Right cardiac atrium (tissue), 5 donors: ENCODE data around the gene GPR152. TPM values are rescaled to one million over a fixed set of nuclear protein-coding genes. Genes with fewer than 3 reads are reported as not detected.
A peak's percentile ranks its signal among the peaks of the same experiment; 100 is the strongest.

Experiments used
- ATAC-seq, 2 donors: fragments of 200-7000 bp; cut with Tn5 transposase; one replicate each; pipeline versions ENCODE4 v1.8.0 to v1.9.1; 2020; ENCODE audit warnings: moderate library complexity in 2 of 2, mild to moderate bottlenecking in 1 of 2
- DNase-seq, 3 donors: peaks; one replicate each; pipeline ENCODE4 v3.0.0-alpha.2; 2020
- H3K27ac ChIP-seq: one replicate; pipeline ENCODE4 v1.5.1; 2013; ENCODE audit warnings: mild to moderate bottlenecking, low read length, control low read depth, moderate library complexity
- H3K27me3 ChIP-seq: one replicate; pipeline ENCODE4 v1.6.1; 2013; ENCODE audit not compliant: control insufficient read depth, insufficient read depth
- H3K4me1 ChIP-seq: one replicate; pipeline ENCODE4 v1.6.1; 2013; ENCODE audit warnings: low read length; ENCODE audit not compliant: control insufficient read depth, insufficient read depth
- H3K4me3 ChIP-seq: one replicate; pipeline ENCODE4 v1.5.1; 2013; ENCODE audit warnings: low read length, control low read depth
- H3K9me3 ChIP-seq: one replicate; pipeline ENCODE4 v1.6.1; 2013; ENCODE audit warnings: low read length; ENCODE audit not compliant: control insufficient read depth
- WGBS: extraction: QIAGEN DNeasy Blood & Tissue Kit; methylation state at CpG from one replicate; pipeline ENCODE4 v1.1.7; 2013; 5-methylcytosine and 5-hydroxymethylcytosine counted together
- intact Hi-C, 4 donors: fragments of 100-400 bp; cut with DNase I; formaldehyde crosslinking; loops; one replicate each; pipeline versions ENCODE4 v1.11.0 to v1.14.0; 2022 to 2023
- long read RNA-seq, 4 donors: library from polyadenylated mRNA; unstranded; transcript quantifications; one replicate each; pipeline ENCODE4 v2.0.0, GENCODE V29; 2020 to 2021
- polyA plus RNA-seq: library from polyadenylated mRNA; stranded (reverse); fragments of 200-250 nt; gene quantifications from one replicate; pipeline ENCODE4 v1.2.3, GENCODE V29; 2013
- total RNA-seq, 4 donors: library from RNA; stranded (reverse); fragmentation: NEBNext Ultra II Directional; extraction: Animal tissue kit (Norgen Biotek cat#: 25700); gene quantifications; one replicate each; pipeline ENCODE4 v1.2.1, GENCODE V29; 2021
- donor health status: healthy with polysubstance abuse.
- donor health status: DM: no; HTN: yes; CAD: no.
- donor health status: DM: no; HTN: no; CAD: no.
- donor health status: DM: no; HTN: yes; CAD: no; lungs with severe emphysema.
- donor health status: DM: yes; HTN: yes; CAD: no.

The GPR152 gene, protein sequence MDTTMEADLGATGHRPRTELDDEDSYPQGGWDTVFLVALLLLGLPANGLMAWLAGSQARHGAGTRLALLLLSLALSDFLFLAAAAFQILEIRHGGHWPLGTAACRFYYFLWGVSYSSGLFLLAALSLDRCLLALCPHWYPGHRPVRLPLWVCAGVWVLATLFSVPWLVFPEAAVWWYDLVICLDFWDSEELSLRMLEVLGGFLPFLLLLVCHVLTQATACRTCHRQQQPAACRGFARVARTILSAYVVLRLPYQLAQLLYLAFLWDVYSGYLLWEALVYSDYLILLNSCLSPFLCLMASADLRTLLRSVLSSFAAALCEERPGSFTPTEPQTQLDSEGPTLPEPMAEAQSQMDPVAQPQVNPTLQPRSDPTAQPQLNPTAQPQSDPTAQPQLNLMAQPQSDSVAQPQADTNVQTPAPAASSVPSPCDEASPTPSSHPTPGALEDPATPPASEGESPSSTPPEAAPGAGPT
- not detected for total RNA-seq
- not detected for polyA plus RNA-seq
- long read RNA-seq, donor 1: 0 reads
- long read RNA-seq, donor 2: 0 reads
- long read RNA-seq, donor 3: 0 reads
- long read RNA-seq, donor 4: 0 reads

DNA sequence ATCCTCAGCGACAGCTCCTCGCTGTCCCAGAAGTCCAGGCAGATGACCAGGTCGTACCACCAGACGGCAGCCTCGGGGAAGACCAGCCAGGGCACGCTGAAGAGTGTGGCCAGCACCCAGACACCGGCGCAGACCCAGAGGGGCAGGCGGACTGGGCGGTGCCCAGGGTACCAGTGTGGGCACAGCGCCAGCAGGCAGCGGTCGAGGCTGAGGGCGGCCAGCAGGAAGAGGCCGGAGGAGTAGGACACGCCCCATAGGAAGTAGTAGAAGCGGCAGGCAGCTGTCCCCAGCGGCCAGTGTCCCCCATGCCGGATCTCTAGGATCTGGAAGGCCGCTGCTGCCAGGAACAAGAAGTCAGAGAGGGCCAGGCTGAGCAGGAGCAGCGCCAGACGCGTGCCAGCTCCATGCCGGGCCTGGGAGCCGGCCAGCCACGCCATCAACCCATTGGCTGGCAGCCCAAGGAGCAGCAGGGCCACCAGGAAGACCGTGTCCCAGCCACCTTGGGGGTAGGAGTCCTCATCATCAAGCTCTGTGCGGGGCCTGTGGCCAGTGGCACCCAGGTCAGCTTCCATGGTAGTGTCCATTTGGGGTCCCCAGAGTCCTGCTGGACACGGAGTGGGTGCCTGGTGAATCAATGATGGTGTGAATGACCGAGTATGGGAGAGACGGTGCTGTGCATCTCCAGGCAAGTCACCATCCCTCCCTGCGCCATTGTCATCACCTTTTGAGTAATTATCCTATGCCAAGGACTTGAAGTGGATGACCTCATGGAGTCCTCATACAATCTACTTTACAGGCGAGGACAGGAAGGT lies at the start of gene GPR152:
Gene GPR152, minus strand, starts transcription at position 589 of the 812 bp plus-strand sequence. Its CDS starts 5 bp downstream, at position 584.
- Histone ChIP-seq H3K27ac (no peak within 1 kb of the TSS), H3K27me3 (no peaks in the 10 kb centered on the region), H3K4me1 (no peaks in the 10 kb centered on the region), H3K9me3 (no peaks in the 10 kb centered on the region), H3K4me3 (no peak within 1 kb of the TSS)
- DNase-seq (peak; percentile 56 to 83 (median 83)), ATAC-seq (peak; percentile 61 to 62)
- 66% methylated on average over 33 of the region's 33 CpGs for WGBS
- intact Hi-C loops: no loop called here

DNA sequence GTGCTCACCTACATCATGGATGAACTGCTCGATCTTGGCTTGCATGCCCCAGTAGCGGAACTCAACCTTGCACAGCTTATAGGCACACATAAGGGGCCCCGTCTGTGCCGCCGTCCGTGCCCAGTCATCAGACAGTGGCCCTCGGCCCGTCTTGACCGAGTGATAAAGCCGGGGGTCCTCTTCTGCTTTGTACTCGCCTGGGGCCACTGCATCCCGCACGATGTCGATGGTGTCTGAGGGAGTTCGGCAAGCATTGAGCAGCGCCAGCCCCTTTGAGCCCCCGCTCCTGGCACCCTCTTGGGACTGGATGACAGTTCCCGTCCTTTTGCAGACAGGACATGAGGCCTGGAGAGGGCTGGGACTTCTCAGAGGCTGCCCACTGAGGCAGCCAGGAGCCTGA lies 49.3 kb upstream of the GPR152 start:
- ATAC-seq: no peak
- WGBS: 96% methylated on average over 18 of the region's 18 CpGs
- peaks cover 5% of the 10 kb centered on the region for H3K4me1 ChIP-seq
- no peak overlapping the region for H3K27ac ChIP-seq
- DNase-seq: no peak
- H3K9me3 ChIP-seq: no peaks in the 10 kb centered on the region
- H3K27me3 ChIP-seq: no peaks in the 10 kb centered on the region
- no peak overlapping the region for H3K4me3 ChIP-seq
- intact Hi-C loops: loop anchor here in 2 of 4 donors (10.0 kb wide), 2 partner anchors 97 to 107 kb away; partner anchors contain the start of genes PPP1CA (in 1 of the 2), RAD9A (in 1 of the 2) and TBC1D10C (in 1 of the 2)

DNA sequence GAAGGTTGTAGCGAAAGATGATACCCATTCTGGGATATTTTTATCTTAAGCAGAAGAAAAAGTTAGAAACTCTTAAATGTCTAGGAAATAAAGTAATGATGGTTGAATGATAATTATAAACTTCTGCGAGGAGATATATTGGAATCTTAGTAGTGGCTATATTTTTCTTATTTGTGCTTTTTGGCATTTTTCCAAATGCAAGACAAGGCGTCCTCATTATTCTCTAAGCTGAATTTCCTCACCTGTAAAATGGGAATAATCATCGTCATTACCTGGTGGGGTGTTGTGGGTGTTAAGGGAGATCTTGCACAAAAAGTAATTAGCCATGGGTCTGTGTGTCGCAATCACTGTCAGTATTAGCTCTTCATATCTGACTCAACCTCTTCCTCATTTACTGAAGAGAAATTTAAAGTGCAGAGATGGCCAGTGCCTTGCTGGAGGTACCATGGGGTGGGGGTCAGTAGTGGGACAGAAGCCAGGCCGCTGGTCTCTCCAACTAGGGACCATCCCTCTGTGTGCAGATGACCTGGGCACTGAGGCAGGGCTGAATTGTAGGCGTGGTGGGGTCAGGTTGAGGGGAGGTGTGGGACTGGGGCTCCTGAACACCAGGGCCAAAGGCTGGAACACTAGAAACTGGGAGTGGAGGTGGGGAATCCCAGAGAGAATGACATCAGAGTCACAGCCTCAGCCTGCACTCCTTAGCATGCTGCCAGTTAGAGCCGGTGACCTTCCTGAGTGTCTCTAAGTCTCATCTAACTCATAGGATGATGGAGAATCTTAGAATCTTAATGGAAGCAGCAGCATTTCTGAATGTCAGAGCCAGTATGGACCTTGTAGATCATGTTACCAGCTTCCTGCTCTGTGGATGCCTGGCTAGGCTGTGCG lies 48.5 kb upstream of the GPR152 start:
- Histone ChIP-seq H3K27ac (no peak overlapping the region), H3K4me1 (peaks cover 5% of the 10 kb centered on the region), H3K4me3 (no peak overlapping the region), H3K27me3 (no peaks in the 10 kb centered on the region), H3K9me3 (no peaks in the 10 kb centered on the region)
- no peak for ATAC-seq
- intact Hi-C loops: loop anchor here in 2 of 4 donors (10.0 kb wide), 2 partner anchors 96 to 106 kb away; partner anchors contain the start of genes PPP1CA (in 1 of the 2), RAD9A (in 1 of the 2) and TBC1D10C (in 1 of the 2)
- 93% methylated on average over 9 of the region's 9 CpGs for WGBS
- DNase-seq: peak in 1 of 3 donors; percentile 39

GRCh38 chr11:67500484-67500821 lies 47.9 kb upstream of the GPR152 start:
- ATAC-seq (no peak), DNase-seq (no peak)
- peaks cover 2% of the 10 kb centered on the region for H3K4me1 ChIP-seq
- no peak overlapping the region for H3K4me3 ChIP-seq
- WGBS: 94% methylated on average over 1 of the region's 1 CpG
- H3K27me3 ChIP-seq: no peaks in the 10 kb centered on the region
- H3K9me3 ChIP-seq: no peaks in the 10 kb centered on the region
- no peak overlapping the region for H3K27ac ChIP-seq
- intact Hi-C loops: loop anchor here in 2 of 4 donors (10.0 kb wide), 2 partner anchors 96 to 106 kb away; partner anchors contain the start of genes PPP1CA (in 1 of the 2), RAD9A (in 1 of the 2) and TBC1D10C (in 1 of the 2)

DNA sequence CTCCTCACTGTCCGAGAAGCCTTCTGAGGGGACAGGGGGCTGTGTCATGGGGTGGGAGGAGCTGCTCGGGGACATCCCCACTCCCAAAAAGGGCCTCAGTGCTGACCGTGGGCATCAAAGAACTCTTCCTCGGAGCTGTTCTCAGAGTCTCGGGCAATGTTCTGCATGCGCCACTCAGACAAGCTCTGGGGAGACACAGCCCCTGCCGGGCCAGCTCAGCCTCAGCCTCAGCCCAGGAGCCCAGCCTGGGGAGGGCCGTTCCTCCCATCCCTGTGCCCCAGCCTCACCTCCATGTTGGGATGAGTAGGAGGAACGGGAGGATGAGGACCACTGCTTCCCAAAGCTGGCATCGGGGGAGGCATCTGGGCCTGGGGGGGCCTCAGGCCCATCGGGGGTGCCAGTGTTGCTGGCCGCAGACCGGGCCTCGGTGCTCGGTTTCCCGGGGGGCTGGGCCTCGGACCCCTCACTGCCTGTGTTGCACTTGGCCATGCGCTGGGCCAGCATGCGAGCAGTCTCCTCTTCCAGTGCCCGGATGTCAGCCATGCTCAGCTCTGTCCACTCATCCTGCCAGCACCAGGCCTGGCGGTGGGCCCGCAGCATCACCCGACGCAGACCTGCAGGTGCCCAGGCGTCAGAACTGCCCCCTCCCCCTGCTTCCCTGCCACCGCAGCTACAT lies 47.4 kb upstream of the GPR152 start:
- peak in 1 of 3 donors; percentile 57 for DNase-seq
- no peaks in the 10 kb centered on the region for H3K9me3 ChIP-seq
- no peak for ATAC-seq
- no peaks in the 10 kb centered on the region for H3K4me1 ChIP-seq
- H3K4me3 ChIP-seq: no peak overlapping the region
- whole genome bisulfite sequencing: 94% methylated on average over 26 of the region's 26 CpGs
- no peaks in the 10 kb centered on the region for H3K27me3 ChIP-seq
- no peak overlapping the region for H3K27ac ChIP-seq
- intact Hi-C loops: loop anchor here in 2 of 4 donors (10.0 kb wide), 2 partner anchors 95 to 105 kb away; partner anchors contain the start of genes PPP1CA (in 1 of the 2), RAD9A (in 1 of the 2) and TBC1D10C (in 1 of the 2)

GRCh38 chr11:67498544-67498972 lies 46.0 kb upstream of the GPR152 start:
- peak; percentile 21 to 31 for ATAC-seq
- H3K9me3 ChIP-seq: no peaks in the 10 kb centered on the region
- H3K27ac ChIP-seq: no peak overlapping the region
- DNase-seq: peak in 2 of 3 donors; percentile 81 to 84
- H3K4me3 ChIP-seq: no peak overlapping the region
- no peaks in the 10 kb centered on the region for H3K4me1 ChIP-seq
- WGBS: 75% methylated on average over 21 of the region's 21 CpGs
- intact Hi-C loops: no loop called here
- H3K27me3 ChIP-seq: no peaks in the 10 kb centered on the region

DNA sequence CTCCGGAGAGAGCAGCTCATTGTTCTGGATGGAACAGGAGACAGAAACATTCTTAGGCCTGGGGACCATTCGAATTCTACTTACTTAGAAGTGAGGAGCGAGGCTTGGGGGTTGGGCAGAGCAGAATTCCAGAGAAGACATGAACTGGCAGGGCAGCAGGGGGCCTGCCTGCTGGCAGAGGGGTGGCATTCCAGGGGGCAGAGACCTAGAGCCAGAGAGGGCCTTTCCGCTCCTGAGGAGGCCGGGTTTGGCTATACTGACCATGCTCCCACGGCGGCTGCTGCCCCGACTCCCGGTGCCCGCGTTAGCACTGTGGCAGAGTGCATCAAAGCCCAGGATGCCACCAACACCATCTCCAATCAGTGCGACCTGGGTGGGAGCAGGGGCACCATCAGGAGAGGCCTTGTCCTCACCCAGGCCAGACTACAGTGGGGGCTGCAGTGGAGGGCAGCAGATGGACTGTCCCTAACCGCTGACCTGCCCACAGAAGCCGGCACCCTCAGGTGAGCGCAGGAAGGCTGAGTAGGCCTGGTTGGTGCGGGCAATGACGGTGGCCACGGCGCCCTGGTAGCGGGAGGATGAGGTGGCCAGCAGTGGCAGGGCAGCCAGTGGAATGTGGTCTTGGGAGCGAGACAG lies 45.2 kb upstream of the GPR152 start:
- DNase-seq (peak in 1 of 3 donors; percentile 46), ATAC-seq (no peak)
- no peak overlapping the region for H3K4me3 ChIP-seq
- no peaks in the 10 kb centered on the region for H3K4me1 ChIP-seq
- intact Hi-C loops: no loop called here
- no peak overlapping the region for H3K27ac ChIP-seq
- WGBS: 93% methylated on average over 21 of the region's 21 CpGs
- no peaks in the 10 kb centered on the region for H3K9me3 ChIP-seq
- H3K27me3 ChIP-seq: no peaks in the 10 kb centered on the region

DNA sequence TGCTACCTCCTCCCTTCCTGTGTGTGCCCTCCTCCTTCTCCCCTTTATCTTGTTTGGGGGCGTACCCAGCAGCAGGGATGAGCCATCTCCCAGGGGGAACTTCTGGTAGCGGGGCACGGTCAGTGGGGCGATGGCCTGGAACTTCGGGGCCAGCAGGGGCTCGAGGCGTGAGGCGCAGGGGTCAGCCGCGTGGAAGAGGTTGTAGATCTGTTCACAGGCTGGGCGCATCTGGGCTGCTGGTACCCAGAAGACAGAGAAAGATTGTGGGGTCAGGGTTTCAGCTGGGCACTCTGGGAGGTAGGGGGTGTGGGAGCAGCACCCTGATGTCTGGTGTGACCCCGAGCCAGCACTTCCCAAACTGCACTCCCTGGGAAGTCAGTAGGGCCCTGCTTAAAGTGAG lies 43.6 kb upstream of the GPR152 start:
- ATAC-seq (no peak), DNase-seq (peak in 1 of 3 donors; percentile 56)
- intact Hi-C loops: no loop called here
- no peak overlapping the region for H3K27ac ChIP-seq
- H3K4me1 ChIP-seq: no peaks in the 10 kb centered on the region
- WGBS: 90% methylated on average over 12 of the region's 12 CpGs
- no peak overlapping the region for H3K4me3 ChIP-seq
- H3K27me3 ChIP-seq: no peaks in the 10 kb centered on the region
- H3K9me3 ChIP-seq: no peaks in the 10 kb centered on the region

DNA sequence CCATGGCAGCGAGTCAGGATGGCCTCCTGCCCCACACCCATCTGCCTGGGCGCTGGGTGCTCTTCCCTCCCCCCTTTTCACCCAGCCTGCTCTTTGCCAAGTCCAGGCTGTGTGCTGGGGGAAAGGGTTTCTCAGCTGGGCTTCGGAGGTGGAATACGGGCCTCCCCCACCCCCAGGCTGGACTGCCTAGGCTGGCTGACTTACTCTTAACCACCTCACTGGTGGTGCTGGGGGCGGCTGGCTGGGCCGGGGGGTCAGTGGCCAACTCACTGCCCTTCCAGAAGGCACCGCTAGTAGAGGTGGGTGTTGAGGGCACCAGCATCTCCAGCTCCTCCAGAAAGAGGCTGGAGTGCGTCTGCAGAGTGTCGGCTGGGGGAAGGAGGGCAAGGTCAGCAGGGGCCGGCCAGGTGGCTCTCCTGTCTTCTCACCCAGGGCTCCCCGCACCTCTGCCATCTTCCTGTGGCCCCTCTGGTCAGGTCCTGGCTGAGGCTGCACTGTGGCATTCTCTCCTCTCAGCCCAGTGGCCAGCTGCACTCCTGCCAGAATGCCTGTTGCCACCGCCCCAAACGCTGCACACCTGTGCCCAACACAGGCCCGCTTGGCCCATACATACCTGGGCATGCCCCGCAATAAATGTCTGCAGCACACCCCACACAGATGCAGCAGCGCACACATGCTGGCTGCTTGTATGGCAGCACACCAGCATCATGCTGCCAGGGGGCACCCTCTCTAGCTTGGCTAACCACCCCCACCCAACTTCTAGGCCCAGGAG lies 42.9 kb upstream of the GPR152 start:
- ATAC-seq (no peak), DNase-seq (no peak)
- no peak overlapping the region for H3K27ac ChIP-seq
- H3K4me3 ChIP-seq: no peak overlapping the region
- intact Hi-C loops: no loop called here
- no peaks in the 10 kb centered on the region for H3K9me3 ChIP-seq
- no peaks in the 10 kb centered on the region for H3K27me3 ChIP-seq
- H3K4me1 ChIP-seq: no peaks in the 10 kb centered on the region
- 94% methylated on average over 16 of the region's 16 CpGs for WGBS
